Common myeloid progenitor, CD34-positive (primary cell): Measurements from ENCODE around the gene PEX7.
"Not testable (repeated sequence)": the region's sequence is repeated elsewhere in the genome, so short reads cannot be mapped to it uniquely, and the experiment has no call there.

Experiments
- CTCF ChIA-PET: fragments of 350-600 bp; sonication (Branson Sonifier 250); formaldehyde crosslinking; loops from one replicate; lab custom pipeline; 2021; ENCODE audit warnings: antibody characterized with exemption; lab: Charles Lee
- POLR2A ChIA-PET: fragments of 350-600 bp; sonication (Branson Sonifier 250); formaldehyde crosslinking; loops from one replicate; lab custom pipeline; 2021; ENCODE audit warnings: antibody characterized with exemption; lab: Charles Lee
- DNase-seq, 3 donors: peaks; one replicate each; pipeline versions ENCODE4 v3.0.0 to v3.0.0-alpha.2; 2013
- H3K27ac ChIP-seq, 2 experiments: 1 replicate in 1 of 2; 2 replicates in 1 of 2; pipeline ENCODE4 v1.7.0; 2013; ENCODE audit warnings: inconsistent platforms in 2 of 2, low read length in 2 of 2, mild to moderate bottlenecking in 2 of 2, low read depth in 1 of 2, moderate library complexity in 1 of 2; ENCODE audit not compliant: severe bottlenecking in 2 of 2, insufficient read depth in 1 of 2, poor library complexity in 1 of 2
- H3K27me3 ChIP-seq, 5 experiments: replicated peaks in 2 of 5; 1 replicate in 3 of 5; 2 replicates in 2 of 5; pipeline versions ENCODE4 v1.6.1 to v1.7.0; 2013; ENCODE audit warnings: low read length in 4 of 5, mild to moderate bottlenecking in 2 of 5, moderate library complexity in 2 of 5, inconsistent platforms in 1 of 5; ENCODE audit not compliant: insufficient read depth in 5 of 5, control insufficient read depth in 4 of 5
- H3K36me3 ChIP-seq, 4 experiments: 1 replicate in 2 of 4; 2 replicates in 2 of 4; pipeline versions ENCODE4 v1.6.1 to v1.7.0; 2013; ENCODE audit warnings: low read length in 3 of 4, control low read depth in 1 of 4, mild to moderate bottlenecking in 1 of 4; ENCODE audit not compliant: control insufficient read depth in 4 of 4, insufficient read depth in 4 of 4
- H3K4me1 ChIP-seq, 4 experiments: 1 replicate in 3 of 4; 2 replicates in 1 of 4; pipeline versions ENCODE4 v1.6.1 to v1.7.1; 2013; ENCODE audit warnings: low read length in 3 of 4, mild to moderate bottlenecking in 3 of 4, control low read depth in 1 of 4, inconsistent platforms in 1 of 4, moderate library complexity in 1 of 4; ENCODE audit not compliant: control insufficient read depth in 4 of 4, insufficient read depth in 4 of 4; ENCODE audit errors: control extremely low read depth in 1 of 4
- H3K4me3 ChIP-seq, 7 experiments: 1 replicate in 4 of 7; 2 replicates in 3 of 7; pipeline versions ENCODE4 v1.5.1 to v1.7.0; 2013; ENCODE audit warnings: mild to moderate bottlenecking in 7 of 7, low read length in 6 of 7, moderate library complexity in 6 of 7, inconsistent platforms in 2 of 7, low read depth in 2 of 7, control low read depth in 1 of 7; ENCODE audit not compliant: insufficient read depth in 4 of 7, control insufficient read depth in 1 of 7; ENCODE audit errors: extremely low read depth in 1 of 7
- H3K9me3 ChIP-seq, 5 experiments: 1 replicate in 4 of 5; 2 replicates in 1 of 5; pipeline versions ENCODE4 v1.6.1 to v1.7.1; 2013; ENCODE audit warnings: low read length in 4 of 5, mild to moderate bottlenecking in 2 of 5, inconsistent platforms in 1 of 5, low read depth in 1 of 5, moderate library complexity in 1 of 5; ENCODE audit not compliant: control insufficient read depth in 4 of 5, insufficient read depth in 2 of 5; ENCODE audit errors: control extremely low read depth in 1 of 5
- WGBS: methylation state at CpG from one replicate; pipeline ENCODE4 v1.1.5; 2013; ENCODE audit not compliant: insufficient coverage; 5-methylcytosine and 5-hydroxymethylcytosine counted together

The PEX7 gene

GRCh38 chr6:136930528-136930927, 108.1 kb downstream of the PEX7 start:
- Histone ChIP-seq H3K27me3 (peaks cover 5 to 20% (median 12%) of the 10 kb centered on the region in 5 experiments), H3K36me3 (no peaks in the 10 kb centered on the region), H3K27ac (no peak overlapping the region), H3K9me3 (no peaks in the 10 kb centered on the region), H3K4me1 (no peaks in the 10 kb centered on the region), H3K4me3 (no peak overlapping the region)
- ChIA-PET POLR2A (no interaction called here), CTCF (no interaction called here)
- WGBS: 98% methylated on average over 4 of the region's 4 CpGs
- no peak for DNase-seq

GRCh38 chr6:136932599-136932998, 110.2 kb downstream of the PEX7 start:
- Histone ChIP-seq H3K4me1 (no peaks in the 10 kb centered on the region), H3K27ac (no peak overlapping the region), H3K27me3 (peaks cover 0 to 10% (median 8%) of the 10 kb centered on the region in 5 experiments), H3K9me3 (no peaks in the 10 kb centered on the region), H3K36me3 (no peaks in the 10 kb centered on the region), H3K4me3 (no peak overlapping the region)
- no peak for DNase-seq
- POLR2A ChIA-PET: no interaction called here
- WGBS: 100% methylated on average over 1 of the region's 2 CpGs
- CTCF ChIA-PET: interaction anchor here (0.9 kb wide), 1 partner anchor 10 kb away, joined by 3 read pairs; the partner anchor contains the start of gene SLC35D3

GRCh38 chr6:136945072-136945471, 122.7 kb downstream of the PEX7 start:
- no peak overlapping the region for H3K27ac ChIP-seq
- WGBS: no CpG with 5 or more reads among the region's 1 CpG
- no peaks in the 10 kb centered on the region for H3K27me3 ChIP-seq
- H3K4me3 ChIP-seq: no peak overlapping the region
- ChIA-PET POLR2A (no interaction called here), CTCF (no interaction called here)
- H3K36me3 ChIP-seq: no peaks in the 10 kb centered on the region
- no peaks in the 10 kb centered on the region for H3K4me1 ChIP-seq
- DNase-seq: no peak
- H3K9me3 ChIP-seq: peaks cover 0 to 9% (median 0%) of the 10 kb centered on the region in 5 experiments

GRCh38 chr6:136945711-136946121, 123.3 kb downstream of the PEX7 start:
- no peaks in the 10 kb centered on the region for H3K4me1 ChIP-seq
- peaks cover 0 to 9% (median 0%) of the 10 kb centered on the region in 5 experiments for H3K9me3 ChIP-seq
- no peak for DNase-seq
- no peak overlapping the region for H3K27ac ChIP-seq
- ChIA-PET CTCF (no interaction called here), POLR2A (no interaction called here)
- no peak overlapping the region for H3K4me3 ChIP-seq
- WGBS: 100% methylated on average over 4 of the region's 4 CpGs
- H3K36me3 ChIP-seq: no peaks in the 10 kb centered on the region
- H3K27me3 ChIP-seq: no peaks in the 10 kb centered on the region

- Histone ChIP-seq H3K27ac (no peak overlapping the region), H3K9me3 (no peaks in the 10 kb centered on the region), H3K36me3 (no peaks in the 10 kb centered on the region), H3K27me3 (peaks cover 0 to 3% (median 0%) of the 10 kb centered on the region in 5 experiments), H3K4me1 (no peaks in the 10 kb centered on the region), H3K4me3 (no peak overlapping the region)
- CTCF ChIA-PET: no interaction called here
- POLR2A ChIA-PET: no interaction called here
- no CpG with 5 or more reads among the region's 9 CpGs for WGBS
- no peak for DNase-seq
Observed at GRCh38 chr6:136947037-136947436, 124.6 kb downstream of the PEX7 start.

GRCh38 chr6:136949957-136950356, 127.6 kb downstream of the PEX7 start:
- H3K9me3 ChIP-seq, H3K27ac ChIP-seq, POLR2A ChIA-PET, H3K36me3 ChIP-seq, H3K4me1 ChIP-seq, DNase-seq, H3K4me3 ChIP-seq: not testable (repeated sequence)
- WGBS: 93% methylated on average over 2 of the region's 3 CpGs
- peaks cover 0 to 11% (median 2%) of the 10 kb centered on the region in 5 experiments for H3K27me3 ChIP-seq
- CTCF ChIA-PET: interaction anchor here (1.0 kb wide), 1 partner anchor 18 kb away, joined by 3 read pairs; no protein-coding TSS in a partner anchor

GRCh38 chr6:136950436-136951126, 128.2 kb downstream of the PEX7 start:
- no peak overlapping the region for H3K27ac ChIP-seq
- no peaks in the 10 kb centered on the region for H3K4me1 ChIP-seq
- no peak overlapping the region for H3K4me3 ChIP-seq
- 97% methylated on average over 3 of the region's 4 CpGs for WGBS
- CTCF ChIA-PET: interaction anchor here (1.0 kb wide), 1 partner anchor 18 kb away, joined by 3 read pairs; no protein-coding TSS in a partner anchor
- DNase-seq: no peak
- no peaks in the 10 kb centered on the region for H3K9me3 ChIP-seq
- POLR2A ChIA-PET: interaction anchor here (0.7 kb wide), 1 partner anchor 338 kb away, joined by 3 read pairs; no protein-coding TSS in a partner anchor
- H3K36me3 ChIP-seq: no peaks in the 10 kb centered on the region
- peaks cover 0 to 12% (median 4%) of the 10 kb centered on the region in 5 experiments for H3K27me3 ChIP-seq
